ENCODE results near the gene CTNNA3. TPM values are rescaled to one million over a fixed set of nuclear protein-coding genes. Genes with fewer than 3 reads are reported as not detected.
"Not testable (repeated sequence)": the region's sequence is repeated elsewhere in the genome, so short reads cannot be mapped to it uniquely, and the experiment has no call there.

CTNNA3 gene
- total RNA-seq, 1 donor from 2014 or later = not detected

DNA sequence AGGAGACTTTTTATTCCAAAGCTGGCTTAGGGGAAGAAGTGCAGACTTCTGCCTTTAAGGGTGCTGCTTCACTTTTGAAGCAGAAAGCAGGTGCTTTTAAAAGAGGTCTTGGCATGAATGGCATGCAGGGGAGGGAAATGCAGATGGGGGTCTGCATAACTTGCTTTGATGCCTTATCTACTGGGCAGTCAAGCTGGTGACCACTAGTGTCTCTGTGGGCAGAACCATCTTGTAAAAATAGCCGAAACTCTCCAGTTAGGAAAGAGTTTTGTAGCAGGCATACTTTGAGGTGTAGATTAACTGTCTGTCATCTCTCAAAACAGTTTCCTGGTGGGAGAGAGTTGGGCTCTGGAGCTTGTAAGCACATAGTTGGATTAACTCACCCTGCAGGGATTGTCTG lies 9.9 kb upstream of the CTNNA3 start:
- Histone ChIP-seq H3K36me3 (ENCODE audit: control insufficient read depth, insufficient read depth, low read length) (no peaks in the 10 kb centered on the region), H3K4me3 (ENCODE audit: low read depth, low read length) (no peak overlapping the region), H3K27me3 (ENCODE audit: control insufficient read depth, insufficient read depth, low read length) (no peaks in the 10 kb centered on the region)
- FAIRE-seq (no peak), DNase-seq (ENCODE audit: low read depth) (no peak)
- TF ChIP-seq, protein P1, sequence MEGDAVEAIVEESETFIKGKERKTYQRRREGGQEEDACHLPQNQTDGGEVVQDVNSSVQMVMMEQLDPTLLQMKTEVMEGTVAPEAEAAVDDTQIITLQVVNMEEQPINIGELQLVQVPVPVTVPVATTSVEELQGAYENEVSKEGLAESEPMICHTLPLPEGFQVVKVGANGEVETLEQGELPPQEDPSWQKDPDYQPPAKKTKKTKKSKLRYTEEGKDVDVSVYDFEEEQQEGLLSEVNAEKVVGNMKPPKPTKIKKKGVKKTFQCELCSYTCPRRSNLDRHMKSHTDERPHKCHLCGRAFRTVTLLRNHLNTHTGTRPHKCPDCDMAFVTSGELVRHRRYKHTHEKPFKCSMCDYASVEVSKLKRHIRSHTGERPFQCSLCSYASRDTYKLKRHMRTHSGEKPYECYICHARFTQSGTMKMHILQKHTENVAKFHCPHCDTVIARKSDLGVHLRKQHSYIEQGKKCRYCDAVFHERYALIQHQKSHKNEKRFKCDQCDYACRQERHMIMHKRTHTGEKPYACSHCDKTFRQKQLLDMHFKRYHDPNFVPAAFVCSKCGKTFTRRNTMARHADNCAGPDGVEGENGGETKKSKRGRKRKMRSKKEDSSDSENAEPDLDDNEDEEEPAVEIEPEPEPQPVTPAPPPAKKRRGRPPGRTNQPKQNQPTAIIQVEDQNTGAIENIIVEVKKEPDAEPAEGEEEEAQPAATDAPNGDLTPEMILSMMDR (IDR thresholded peaks at IDR 0.05; ENCODE audit: insufficient read depth, low read length, severe bottlenecking) = no peak

DNA sequence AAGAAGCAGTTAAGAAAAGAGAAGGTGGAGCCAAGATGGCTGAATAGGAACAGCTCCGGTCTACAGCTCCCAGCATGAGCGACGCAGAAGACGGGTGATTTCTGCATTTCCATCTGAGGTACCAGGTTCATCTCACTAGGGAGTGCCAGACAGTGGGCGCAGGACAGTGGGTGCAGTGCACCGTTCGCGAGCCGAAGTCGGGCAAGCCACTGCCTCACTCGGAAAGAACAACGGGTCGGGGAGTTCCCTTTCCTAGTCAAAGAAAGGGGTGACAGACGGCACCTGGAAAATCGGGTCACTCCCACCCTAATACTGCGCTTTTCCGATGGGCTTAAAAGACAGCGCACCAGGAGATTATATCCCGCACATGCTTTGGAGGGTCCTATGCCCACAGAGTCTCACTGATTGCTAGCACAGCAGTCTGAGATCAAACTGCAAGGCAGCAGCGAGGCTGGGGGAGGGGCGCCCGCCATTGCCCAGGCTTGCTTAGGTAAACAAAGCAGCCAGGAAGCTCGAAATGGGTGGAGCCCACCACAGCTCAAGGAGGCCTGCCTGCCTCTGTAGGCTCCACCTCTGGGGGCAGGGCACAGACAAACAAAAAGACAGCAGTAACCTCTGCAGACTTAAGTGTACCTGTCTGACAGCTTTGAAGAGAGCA lies 3.7 kb upstream of the CTNNA3 start:
- H3K27me3 ChIP-seq (ENCODE audit: control insufficient read depth, insufficient read depth, low read length); DNase-seq (ENCODE audit: low read depth); FAIRE-seq; H3K36me3 ChIP-seq (ENCODE audit: control insufficient read depth, insufficient read depth, low read length); H3K4me3 ChIP-seq (ENCODE audit: low read depth, low read length): not testable (repeated sequence)

DNA sequence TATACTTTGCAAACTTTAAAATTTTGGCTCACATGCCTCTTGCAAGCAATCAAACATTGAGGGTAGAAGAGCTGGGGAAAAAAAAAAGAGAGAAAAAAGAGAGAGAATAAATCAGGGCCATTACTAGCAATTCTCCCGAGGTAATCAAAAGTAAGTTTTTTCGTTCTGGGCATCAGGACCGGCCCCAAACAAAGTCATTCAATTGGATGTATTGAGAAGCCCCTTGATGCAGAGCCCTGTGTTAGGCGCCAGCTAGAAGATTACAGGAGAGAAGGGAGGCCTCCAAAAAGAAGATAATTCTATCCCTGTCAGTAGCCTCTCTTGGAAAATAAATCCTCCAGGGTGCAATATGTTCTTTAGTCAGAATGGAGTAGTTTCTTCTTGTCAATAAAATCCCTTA lies 2.2 kb upstream of the CTNNA3 start:
- DNase-seq (ENCODE audit: low read depth) (no peak), FAIRE-seq (no peak)
- Histone ChIP-seq H3K4me3 (ENCODE audit: low read depth, low read length) (no peak overlapping the region), H3K36me3 (ENCODE audit: control insufficient read depth, insufficient read depth, low read length) (no peaks in the 10 kb centered on the region), H3K27me3 (ENCODE audit: control insufficient read depth, insufficient read depth, low read length) (no peaks in the 10 kb centered on the region)
- TF ChIP-seq, protein P1 (IDR thresholded peaks at IDR 0.05; ENCODE audit: insufficient read depth, low read length, severe bottlenecking) = no peak

DNA sequence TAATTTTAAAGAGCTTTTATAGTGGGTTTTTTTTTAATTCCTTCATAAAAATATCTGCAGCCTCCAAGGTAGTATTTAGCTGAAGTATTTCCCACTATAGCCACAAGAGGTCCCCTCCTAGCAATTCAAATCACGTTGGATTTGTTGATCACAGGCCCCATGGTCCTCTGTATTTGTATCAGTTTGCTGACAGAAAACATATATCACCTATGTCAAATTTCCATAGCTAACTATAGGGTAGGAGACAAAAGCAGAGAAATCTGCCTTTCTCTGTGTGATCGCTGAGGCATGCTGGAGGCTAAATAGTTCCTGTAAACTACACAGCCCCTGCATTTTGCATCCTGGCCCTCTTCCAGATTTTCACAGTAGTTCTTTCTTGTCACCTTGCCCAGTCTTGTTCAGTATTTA lies 1.7 kb upstream of the CTNNA3 start:
- Histone ChIP-seq H3K4me3 (ENCODE audit: low read depth, low read length) (no peak overlapping the region), H3K36me3 (ENCODE audit: control insufficient read depth, insufficient read depth, low read length) (no peaks in the 10 kb centered on the region), H3K27me3 (ENCODE audit: control insufficient read depth, insufficient read depth, low read length) (no peaks in the 10 kb centered on the region)
- FAIRE-seq = no peak
- peak; percentile 56 for DNase-seq (ENCODE audit: low read depth)
- TF ChIP-seq, protein P1 (IDR thresholded peaks at IDR 0.05; ENCODE audit: insufficient read depth, low read length, severe bottlenecking) = peak; percentile 51

DNA sequence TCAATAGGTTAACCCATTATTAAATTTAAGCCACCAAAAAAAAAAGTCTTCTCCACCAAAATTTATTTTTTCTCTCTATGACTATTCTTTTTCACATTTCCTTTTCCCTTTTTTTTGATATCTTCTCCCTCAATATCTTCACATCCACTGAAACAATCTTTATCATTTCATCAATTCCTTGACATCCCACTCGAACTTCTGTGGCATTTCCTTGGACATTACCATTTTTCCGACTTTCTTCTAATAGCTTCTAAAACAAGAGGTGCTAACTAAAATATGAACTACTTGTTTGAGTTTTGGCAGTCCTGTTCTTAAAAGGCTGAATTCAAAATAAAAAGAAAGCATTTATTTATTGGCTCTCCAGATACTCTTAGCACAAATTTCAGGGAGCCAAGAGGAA lies 684 bp upstream of the CTNNA3 start:
- Histone ChIP-seq H3K4me3 (ENCODE audit: low read depth, low read length) (no peak overlapping the region), H3K27me3 (ENCODE audit: control insufficient read depth, insufficient read depth, low read length) (no peaks in the 10 kb centered on the region), H3K36me3 (ENCODE audit: control insufficient read depth, insufficient read depth, low read length) (no peaks in the 10 kb centered on the region)
- TF ChIP-seq, protein P1 (IDR thresholded peaks at IDR 0.05; ENCODE audit: insufficient read depth, low read length, severe bottlenecking) = no peak
- no peak for FAIRE-seq
- DNase-seq (ENCODE audit: low read depth) = no peak

DNA sequence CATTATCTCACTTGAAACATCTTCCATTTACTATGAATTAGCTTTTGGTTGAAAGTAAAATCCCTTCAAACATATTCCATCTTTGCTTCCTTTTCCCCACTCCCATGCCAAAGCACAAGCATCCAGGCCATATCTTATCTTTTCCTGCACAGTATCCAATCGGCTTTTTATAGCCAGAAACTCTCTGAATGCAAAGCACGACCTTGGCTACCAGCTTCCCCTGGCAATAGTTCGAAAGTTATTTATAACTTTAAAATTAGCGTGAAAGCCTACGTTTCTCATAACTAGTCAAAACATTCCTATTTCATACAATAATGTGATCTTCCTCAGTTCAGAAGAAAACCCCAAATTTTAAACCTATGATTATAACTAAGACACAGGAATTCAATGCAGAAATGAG lies 440 bp downstream of the CTNNA3 start:
- Histone ChIP-seq H3K4me3 (ENCODE audit: low read depth, low read length) (no peak overlapping the region), H3K27me3 (ENCODE audit: control insufficient read depth, insufficient read depth, low read length) (no peaks in the 10 kb centered on the region), H3K36me3 (ENCODE audit: control insufficient read depth, insufficient read depth, low read length) (no peaks in the 10 kb centered on the region)
- no peak for FAIRE-seq
- no peak for DNase-seq (ENCODE audit: low read depth)
- TF ChIP-seq, protein P1 (IDR thresholded peaks at IDR 0.05; ENCODE audit: insufficient read depth, low read length, severe bottlenecking) = no peak

DNA sequence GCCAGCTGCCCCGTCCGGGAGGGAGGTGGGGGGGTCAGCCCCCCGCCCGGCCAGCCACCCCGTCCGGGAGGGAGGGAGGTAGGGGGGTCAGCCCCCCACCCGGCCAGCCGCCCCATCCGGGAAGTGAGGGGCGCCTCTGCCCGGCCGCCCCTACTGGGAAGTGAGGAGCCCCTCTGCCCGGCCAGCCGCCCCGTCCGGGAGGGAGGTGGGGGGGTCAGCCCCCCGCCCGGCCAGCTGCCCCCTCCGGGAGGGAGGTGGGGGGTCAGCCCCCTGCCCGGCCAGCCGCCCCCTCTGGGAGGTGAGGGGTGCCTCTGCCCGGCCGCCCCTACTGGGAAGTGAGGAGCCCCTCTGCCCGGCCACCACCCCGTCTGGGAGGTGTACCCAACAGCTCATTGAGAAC lies 4.1 kb downstream of the CTNNA3 start:
- DNase-seq (ENCODE audit: low read depth); H3K4me3 ChIP-seq (ENCODE audit: low read depth, low read length); H3K36me3 ChIP-seq (ENCODE audit: control insufficient read depth, insufficient read depth, low read length); H3K27me3 ChIP-seq (ENCODE audit: control insufficient read depth, insufficient read depth, low read length); FAIRE-seq: not testable (repeated sequence)

DNA sequence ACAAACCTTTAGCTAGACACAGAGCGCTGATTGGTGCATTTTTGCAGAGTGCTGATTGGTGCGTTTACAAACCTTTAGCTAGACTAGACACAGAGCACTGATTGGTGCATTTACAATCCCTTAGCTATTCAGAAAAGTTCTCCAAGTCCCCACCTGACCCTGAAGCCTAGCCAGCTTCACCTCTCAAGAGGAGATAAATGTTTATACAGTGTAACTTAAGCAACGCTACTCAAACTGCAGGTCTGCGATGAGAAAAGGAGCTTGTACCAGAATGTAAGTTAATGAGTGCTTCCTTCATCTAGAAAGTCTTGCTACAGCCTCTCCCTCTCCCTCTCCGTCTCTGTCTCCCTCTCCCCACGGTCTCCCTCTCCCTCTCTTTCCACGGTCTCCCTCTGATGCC lies 5.5 kb downstream of the CTNNA3 start:
- not testable (repeated sequence) for FAIRE-seq; H3K27me3 ChIP-seq (ENCODE audit: control insufficient read depth, insufficient read depth, low read length); H3K4me3 ChIP-seq (ENCODE audit: low read depth, low read length); H3K36me3 ChIP-seq (ENCODE audit: control insufficient read depth, insufficient read depth, low read length); DNase-seq (ENCODE audit: low read depth)

DNA sequence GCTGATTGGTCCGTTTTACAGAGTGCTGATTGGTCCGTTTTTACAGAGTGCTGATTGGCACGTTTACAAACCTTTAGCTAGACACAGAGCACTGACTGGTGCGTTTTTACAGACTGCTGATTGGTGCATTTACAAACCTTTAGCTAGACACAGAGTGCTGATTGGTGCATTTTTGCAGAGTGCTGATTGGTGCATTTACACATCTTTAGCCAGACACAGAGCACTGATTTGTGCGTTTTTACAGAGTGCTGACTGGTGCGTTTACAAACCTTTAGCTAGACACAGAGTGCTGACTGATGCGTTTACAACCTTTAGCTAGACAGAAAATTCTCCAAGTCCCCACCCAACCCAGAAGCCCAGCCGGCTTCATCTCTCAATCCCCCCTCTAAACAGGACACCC lies 11.9 kb downstream of the CTNNA3 start:
- H3K27me3 ChIP-seq (ENCODE audit: control insufficient read depth, insufficient read depth, low read length); DNase-seq (ENCODE audit: low read depth); H3K36me3 ChIP-seq (ENCODE audit: control insufficient read depth, insufficient read depth, low read length); H3K4me3 ChIP-seq (ENCODE audit: low read depth, low read length); FAIRE-seq: not testable (repeated sequence)
